K562 (cell line): Measurements from ENCODE around the gene ZNF195. TPM values are rescaled to one million over a fixed set of nuclear protein-coding genes. Genes with fewer than 3 reads are reported as not detected.
"Not testable (repeated sequence)": the region's sequence is repeated elsewhere in the genome, so short reads cannot be mapped to it uniquely, and the experiment has no call there.

Experiments
- ATAC-seq: fragments of 200-7000 bp; cut with Tn5 transposase; 3 replicates; pipeline ENCODE4 v1.9.1; 2020; ENCODE audit warnings: moderate library complexity
- BruUV-seq: library from RNA; stranded (reverse); fragments of 400-500 nt; replicated peaks from 2 replicates; lab custom pipeline; 2021; lab: Mats Ljungman, UMichigan
- CTCF ChIA-PET: fragments of 300-600 bp; formaldehyde crosslinking; extraction: SDS; loops from one replicate; lab custom pipeline; 2021; ENCODE audit warnings: low intra/inter-chr PET ratio; lab: Yijun Ruan, JAX
- POLR2A ChIA-PET: fragments of 300-600, 350-650 bp; sonication (Branson Sonifier 250); formaldehyde crosslinking; extraction: SDS; loops from one replicate; lab custom pipeline; 2021; ENCODE audit warnings: antibody characterized with exemption, inconsistent platforms; lab: Yijun Ruan, JAX
- DNase-seq, 4 experiments: peaks; one replicate each; pipeline versions ENCODE4 v3.0.0 to v3.0.0-alpha.2; 2011 to 2018; ENCODE audit warnings: low spot score in 3 of 4, mixed read lengths in 3 of 4; ENCODE audit errors: extremely low read depth in 1 of 4
- FAIRE-seq: peaks from 2 replicates; lab custom pipeline; 2011; peaks lifted over from hg19 to GRCh38; lab: Jason Lieb, UNC
- H2AFZ ChIP-seq: 2 replicates; pipeline ENCODE4 v1.6.0; 2011; ENCODE audit warnings: low read depth, low read length, control low read depth, inconsistent platforms
- H3K27ac ChIP-seq: fragments of 200-600 bp; 3 replicates; pipeline ENCODE4 v1.8.0; 2011; ENCODE audit warnings: low read depth, mild to moderate bottlenecking, control low read depth, inconsistent platforms, low read length, moderate library complexity, mixed read lengths; ENCODE audit errors: extremely low read depth
- H3K27me3 ChIP-seq, 2 experiments: fragments of 300-600 bp in 1 of 2; 2 replicates in 1 of 2; 3 replicates in 1 of 2; pipeline versions ENCODE4 v1.6.0 to v1.8.0; 2011; ENCODE audit warnings: inconsistent platforms in 2 of 2, low read length in 2 of 2, mild to moderate bottlenecking in 1 of 2, mixed read lengths in 1 of 2, moderate library complexity in 1 of 2; ENCODE audit not compliant: control insufficient read depth in 2 of 2, insufficient read depth in 2 of 2
- H3K36me3 ChIP-seq: fragments of 300-600 bp; 3 replicates; pipeline ENCODE4 v1.8.0; 2011; ENCODE audit warnings: mild to moderate bottlenecking, low read length, inconsistent platforms; ENCODE audit not compliant: control insufficient read depth, insufficient read depth
- H3K4me1 ChIP-seq, 2 experiments: fragments of 200-600 bp in 1 of 2; replicated peaks in 1 of 2; 2 replicates in 1 of 2; 3 replicates in 1 of 2; pipeline versions ENCODE4 v1.5.1 to v1.8.0; 2011; ENCODE audit warnings: inconsistent platforms in 2 of 2, low read length in 2 of 2, mild to moderate bottlenecking in 1 of 2, mixed read lengths in 1 of 2, moderate library complexity in 1 of 2; ENCODE audit not compliant: control insufficient read depth in 2 of 2, insufficient read depth in 2 of 2
- H3K4me2 ChIP-seq: 2 replicates; pipeline ENCODE4 v1.6.1; 2011; ENCODE audit warnings: low read length, control low read depth, inconsistent platforms, mixed read lengths; ENCODE audit not compliant: insufficient read depth
- H3K4me3 ChIP-seq: fragments of 200-600 bp; sonication (generic), shearing (Covaris generic); 2 replicates; pipeline ENCODE4 v1.5.1; 2016; ENCODE audit warnings: control low read depth, inconsistent platforms
- H3K79me2 ChIP-seq: fragments of 200-600 bp; 3 replicates; pipeline ENCODE4 v1.8.0; 2011; ENCODE audit warnings: low read length, inconsistent platforms; ENCODE audit not compliant: control insufficient read depth, insufficient read depth
- H3K9ac ChIP-seq, 2 experiments: 2 replicates each; pipeline versions ENCODE4 v1.6.0 to v1.6.1; 2011; ENCODE audit warnings: low read depth in 2 of 2, low read length in 2 of 2, control low read depth in 1 of 2, inconsistent platforms in 1 of 2, mild to moderate bottlenecking in 1 of 2, mixed read lengths in 1 of 2; ENCODE audit not compliant: insufficient read depth in 1 of 2
- H3K9me1 ChIP-seq: one replicate; pipeline ENCODE4 v1.6.0; 2011; ENCODE audit warnings: inconsistent platforms, mild to moderate bottlenecking, low read length, moderate library complexity; ENCODE audit not compliant: control insufficient read depth, insufficient read depth
- H3K9me3 ChIP-seq: replicated peaks from 2 replicates; pipeline ENCODE4 v1.5.1; 2011; ENCODE audit warnings: low read depth, low read length, inconsistent platforms; ENCODE audit not compliant: control insufficient read depth, insufficient read depth
- H4K20me1 ChIP-seq: replicated peaks from 2 replicates; pipeline ENCODE4 v1.6.1; 2011; ENCODE audit warnings: low read length, inconsistent platforms, mixed read lengths; ENCODE audit not compliant: control insufficient read depth, insufficient read depth
- NFIC ChIP-seq: fragments of 450-650 bp; IDR thresholded peaks from 2 replicates; pipeline ENCODE4 v1.6.1; 2017; ENCODE audit warnings: mild to moderate bottlenecking, inconsistent platforms
- SP1 ChIP-seq: sonication (generic); formaldehyde crosslinking; IDR thresholded peaks from 2 replicates; pipeline ENCODE4 v1.8.1; 2022; ENCODE audit warnings: mild to moderate bottlenecking, missing genetic modification reagents
- STAG1 ChIP-seq: sonication (generic); formaldehyde crosslinking; IDR thresholded peaks from 2 replicates; pipeline ENCODE4 v1.5.0; 2020; ENCODE audit warnings: missing genetic modification reagents, borderline replicate concordance
- SUPT5H ChIP-seq: fragments of 450-650 bp; IDR thresholded peaks from 2 replicates; pipeline ENCODE4 v1.6.1; 2016
- XRCC5 ChIP-seq: fragments of 200-400 bp; formaldehyde crosslinking; IDR thresholded peaks from 2 replicates; pipeline ENCODE4 v1.6.1; 2017; ENCODE audit warnings: low read depth, mild to moderate bottlenecking, low read length
- ZNF263 ChIP-seq: sonication (generic); formaldehyde crosslinking; IDR thresholded peaks from 2 replicates; pipeline ENCODE4 v1.8.0; 2022; ENCODE audit warnings: mild to moderate bottlenecking, missing genetic modification reagents, borderline replicate concordance
- WGBS: fragments of 100-300 bp; shearing (Covaris generic); methylation state at CpG from one replicate; pipeline ENCODE4 v1.1.6; 2016; ENCODE audit warnings: low coverage, mixed read lengths; ENCODE audit not compliant: insufficient coverage; ENCODE audit errors: missing lambda C conversion rate; 5-methylcytosine and 5-hydroxymethylcytosine counted together
- in situ Hi-C: fragments of 300-500 bp; cut with MboI; formaldehyde crosslinking; loops from 4 replicates; pipeline ENCODE4 v1.15.0; 2018; ENCODE audit warnings: inconsistent platforms, mixed read lengths
- intact Hi-C: fragments of 100-400 bp; cut with micrococcal nuclease; formaldehyde crosslinking; loops from 2 replicates; pipeline ENCODE4 v1.14.2; 2022
- polyA plus RNA-seq, 8 experiments: library from polyadenylated mRNA; depleted of rRNA in 4 of 8; stranded (reverse) in 5 of 8; unstranded in 3 of 8; fragments of >200 nt; fragmentation: Nextera tagmentation in 2 of 8; fragmentation: Illumina TruSeq in 1 of 8; extraction: Ambion mirVana in 2 of 8; extraction: Trizol in 1 of 8; gene quantifications; 2 replicates each; pipeline versions ENCODE4 v1.2.1 to v1.2.3, GENCODE V29; 2011 to 2014; ENCODE audit warnings: inconsistent platforms in 1 of 8, missing spikeins in 1 of 8
- total RNA-seq, 7 experiments: library from RNA; depleted of rRNA in 6 of 7; stranded (reverse); fragments of >200 nt in 6 of 7; fragmentation: Illumina TruSeq in 2 of 7; extraction: Trizol in 2 of 7; gene quantifications; 2 replicates each; pipeline versions ENCODE4 v1.2.1 to v1.2.3, GENCODE V29; 2011 to 2021; ENCODE audit warnings: low replicate concordance in 1 of 7
- TF ChIP-seq, protein P1 (sequence below), 2 experiments: fragments of 450-650 bp; IDR thresholded peaks; 2 replicates each; pipeline ENCODE4 v1.6.1; 2016
- TF ChIP-seq, protein P2 (sequence below), 3 experiments: IDR thresholded peaks in 2 of 3; conservative IDR thresholded peaks in 1 of 3; 2 replicates each; pipeline ENCODE4 v1.5.1; 2011 to 2012; ENCODE audit warnings: low read length in 3 of 3, mild to moderate bottlenecking in 3 of 3, control low read depth in 2 of 3, improper control_type of control experiment in 1 of 3, inconsistent platforms in 1 of 3, low read depth in 1 of 3, mixed read lengths in 1 of 3, moderate library complexity in 1 of 3; ENCODE audit not compliant: insufficient read depth in 2 of 3

The ZNF195 gene
- total and polyA plus RNA-seq, 9 of the 15 experiments (the other 6 are each of a cell fraction or from before 2014, with no cell fraction given): 42.1 to 75.5 (median 60.4) TPM

DNA sequence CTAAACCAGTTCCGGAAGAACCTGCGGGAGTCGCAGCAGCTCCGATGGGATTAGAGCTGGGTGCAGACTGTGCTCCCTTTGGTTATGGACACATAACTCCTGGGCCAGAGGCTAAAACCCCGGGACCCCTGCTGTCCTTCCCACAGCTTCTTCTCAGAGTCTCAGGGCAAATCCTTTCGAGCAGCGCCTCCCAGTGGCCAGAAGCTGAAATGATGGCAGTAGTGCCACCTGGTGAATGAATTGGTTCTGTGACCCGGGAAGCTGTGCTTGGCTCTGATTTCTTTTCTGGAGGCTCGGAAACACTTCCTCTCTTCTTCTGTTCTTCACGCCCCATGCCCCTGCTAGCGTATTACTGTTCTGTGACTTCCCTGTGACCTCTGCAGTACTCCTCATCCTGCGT lies 29.8 kb upstream of the ZNF195 start (continued):
- TF ChIP-seq, protein P1, sequence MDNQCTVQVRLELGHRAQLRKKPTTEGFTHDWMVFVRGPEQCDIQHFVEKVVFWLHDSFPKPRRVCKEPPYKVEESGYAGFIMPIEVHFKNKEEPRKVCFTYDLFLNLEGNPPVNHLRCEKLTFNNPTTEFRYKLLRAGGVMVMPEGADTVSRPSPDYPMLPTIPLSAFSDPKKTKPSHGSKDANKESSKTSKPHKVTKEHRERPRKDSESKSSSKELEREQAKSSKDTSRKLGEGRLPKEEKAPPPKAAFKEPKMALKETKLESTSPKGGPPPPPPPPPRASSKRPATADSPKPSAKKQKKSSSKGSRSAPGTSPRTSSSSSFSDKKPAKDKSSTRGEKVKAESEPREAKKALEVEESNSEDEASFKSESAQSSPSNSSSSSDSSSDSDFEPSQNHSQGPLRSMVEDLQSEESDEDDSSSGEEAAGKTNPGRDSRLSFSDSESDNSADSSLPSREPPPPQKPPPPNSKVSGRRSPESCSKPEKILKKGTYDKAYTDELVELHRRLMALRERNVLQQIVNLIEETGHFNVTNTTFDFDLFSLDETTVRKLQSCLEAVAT (IDR thresholded peaks at IDR 0.05): 0 out of 4 replicates have a peak, but pooled peaks of 1 of the 2 experiments have one; percentile 35
- TF ChIP-seq XRCC5 (0 out of 2 replicates have a peak, but pooled peaks have one; percentile 27), STAG1 (CRISPR knock-in tag) (peak; percentile 21; the same call in 1 of the 2 replicates)
- TF ChIP-seq, protein P2, sequence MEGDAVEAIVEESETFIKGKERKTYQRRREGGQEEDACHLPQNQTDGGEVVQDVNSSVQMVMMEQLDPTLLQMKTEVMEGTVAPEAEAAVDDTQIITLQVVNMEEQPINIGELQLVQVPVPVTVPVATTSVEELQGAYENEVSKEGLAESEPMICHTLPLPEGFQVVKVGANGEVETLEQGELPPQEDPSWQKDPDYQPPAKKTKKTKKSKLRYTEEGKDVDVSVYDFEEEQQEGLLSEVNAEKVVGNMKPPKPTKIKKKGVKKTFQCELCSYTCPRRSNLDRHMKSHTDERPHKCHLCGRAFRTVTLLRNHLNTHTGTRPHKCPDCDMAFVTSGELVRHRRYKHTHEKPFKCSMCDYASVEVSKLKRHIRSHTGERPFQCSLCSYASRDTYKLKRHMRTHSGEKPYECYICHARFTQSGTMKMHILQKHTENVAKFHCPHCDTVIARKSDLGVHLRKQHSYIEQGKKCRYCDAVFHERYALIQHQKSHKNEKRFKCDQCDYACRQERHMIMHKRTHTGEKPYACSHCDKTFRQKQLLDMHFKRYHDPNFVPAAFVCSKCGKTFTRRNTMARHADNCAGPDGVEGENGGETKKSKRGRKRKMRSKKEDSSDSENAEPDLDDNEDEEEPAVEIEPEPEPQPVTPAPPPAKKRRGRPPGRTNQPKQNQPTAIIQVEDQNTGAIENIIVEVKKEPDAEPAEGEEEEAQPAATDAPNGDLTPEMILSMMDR (IDR thresholded peaks at IDR 0.05 in 2 of 3, conservative IDR thresholded peaks at IDR 0.05 in 1 of 3; ENCODE audit: insufficient read depth in 2 of 3, low read depth in 1 of 3, low read length in 3 of 3): peak; percentile 68 to 96 (median 90)
- TF ChIP-seq, all 486 proteins: peak for 11; not testable (repeated sequence) for 475

DNA sequence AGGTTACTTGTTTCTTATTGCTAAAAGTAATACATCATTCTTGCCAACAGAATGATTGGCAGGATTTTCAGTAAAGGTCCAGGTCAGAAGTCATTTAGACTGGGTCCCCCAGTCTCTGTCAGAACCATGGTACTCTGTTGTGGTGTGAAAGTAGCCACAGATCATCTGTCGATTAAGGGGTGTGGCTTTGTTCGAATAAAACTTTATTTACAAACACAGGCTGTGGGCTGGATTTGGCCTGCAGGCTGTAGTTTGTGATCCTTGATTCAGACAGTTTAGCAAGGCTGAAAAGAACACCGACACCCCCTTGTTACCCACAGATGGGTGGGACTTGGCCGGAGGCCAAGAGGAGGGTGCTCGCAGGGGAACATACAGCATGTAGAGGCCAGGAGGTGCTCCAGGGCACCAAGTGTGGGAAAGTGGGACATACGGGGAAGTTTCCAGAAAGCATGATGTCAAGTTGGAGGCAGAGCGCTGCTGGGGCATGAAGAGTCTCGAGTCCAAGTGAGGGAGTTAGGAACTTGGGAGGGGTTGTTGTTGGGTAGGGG lies 29.2 kb upstream of the ZNF195 start:
- peaks cover 30% of the 10 kb centered on the region; the same call in 2 of the 3 replicates for H3K36me3 ChIP-seq
- FAIRE-seq, H3K9me1 ChIP-seq, H3K27me3 ChIP-seq, H4K20me1 ChIP-seq, BruUV-seq, H3K4me2 ChIP-seq, POLR2A ChIA-PET, H3K4me3 ChIP-seq, H3K27ac ChIP-seq, ATAC-seq, H2AFZ ChIP-seq, H3K9ac ChIP-seq, H3K9me3 ChIP-seq: not testable (repeated sequence)
- peak in 1 of 4 experiments; percentile 28 for DNase-seq
- in situ Hi-C loops: loop anchor here (5.0 kb wide), 1 partner anchor 61 kb away; no protein-coding TSS in a partner anchor
- CTCF ChIA-PET: interaction anchor here (1.6 to 1.8 kb wide), 2 partner anchors 65 to 67 kb away, joined by 6 to 10 read pairs; no protein-coding TSS in a partner anchor
- whole genome bisulfite sequencing: 56% methylated on average over 4 of the region's 8 CpGs
- H3K4me1 ChIP-seq: peaks cover 8 to 19% of the 10 kb centered on the region in 2 experiments; a peak in 4 of 5 replicates
- H3K79me2 ChIP-seq: peaks cover 14% of the 10 kb centered on the region; the same call in 2 of the 3 replicates
- intact Hi-C loops: loop anchor here (1.0 to 10.0 kb wide), 3 partner anchors 63 to 513 kb away; partner anchors contain the start of gene MRGPRG
- TF ChIP-seq SUPT5H (peak; percentile 44), SP1 (peak; percentile 37; the same call in 1 of the 2 replicates), NFIC (peak; percentile 95), ZNF263 (CRISPR knock-in tag) (peak; percentile 19; the same call in 1 of the 2 replicates)
